ENCODE measurements around the gene ICA1L. TPM values are rescaled to one million over a fixed set of nuclear protein-coding genes. Genes with fewer than 3 reads are reported as not detected.

Gene ICA1L
- total RNA-seq, 1 experiment from 2014 or later: 4.5 TPM

- H2AK5ac ChIP-seq (ENCODE audit: insufficient read length, low read length): no peak overlapping the region
- H3K56ac ChIP-seq (ENCODE audit: insufficient read length, low read depth, low read length): no peak overlapping the region
- H3K27me3 ChIP-seq (ENCODE audit: insufficient read depth, low read length): no peaks in the 10 kb centered on the region
- H2BK12ac ChIP-seq (ENCODE audit: insufficient read length, low read depth, low read length): no peak overlapping the region
- H2BK15ac ChIP-seq (ENCODE audit: low read depth, low read length): no peak overlapping the region
- Mint-ChIP-seq H3K36me3 (ENCODE audit: insufficient read depth in 1 of 3, low read depth in 3 of 3) (peaks cover 7 to 32% (median 30%) of the 10 kb centered on the region in 3 experiments), H3K4me3 (no peak overlapping the region), H3K9me3 (peaks cover 20% of the 10 kb centered on the region in 2 experiments), H3K27me3 (ENCODE audit: low read depth) (no peaks in the 10 kb centered on the region), H3K27ac (no peak overlapping the region), H3K4me1 (peaks cover 3 to 7% of the 10 kb centered on the region in 2 experiments; a peak in 2 of 4 replicates)
- H4K91ac ChIP-seq (ENCODE audit: insufficient read length, low read depth, low read length): no peak overlapping the region
- no peak overlapping the region for H4K5ac ChIP-seq (ENCODE audit: insufficient read length, low read depth, low read length)
- no peak overlapping the region for H3T11ph ChIP-seq (ENCODE audit: low read length)
- H3K79me2 ChIP-seq (ENCODE audit: insufficient read depth, low read length): no peaks in the 10 kb centered on the region
- H2BK120ac ChIP-seq (ENCODE audit: low read depth, low read length, poor library complexity, severe bottlenecking): no peak overlapping the region
- H3K79me1 ChIP-seq (ENCODE audit: insufficient read depth, low read depth, low read length, poor library complexity, severe bottlenecking): no peaks in the 10 kb centered on the region
- H3K4me1 ChIP-seq (ENCODE audit: insufficient read depth, low read length): no peaks in the 10 kb centered on the region
- no peak overlapping the region for H2BK20ac ChIP-seq (ENCODE audit: low read depth, low read length, poor library complexity, severe bottlenecking)
- no peak overlapping the region for H3K4ac ChIP-seq (ENCODE audit: low read depth, low read length)
- no peak for DNase-seq
- H3K14ac ChIP-seq (ENCODE audit: insufficient read depth, low read length): no peak overlapping the region
- no peak overlapping the region for H2BK5ac ChIP-seq (ENCODE audit: insufficient read length, low read length)
- no CpG with 5 or more reads among the region's 3 CpGs for WGBS (ENCODE audit: extremely low coverage, insufficient read length, low lambda C conversion rate)
- H3K23ac ChIP-seq (ENCODE audit: insufficient read length, low read depth, low read length): no peak overlapping the region
- H3K9ac ChIP-seq (ENCODE audit: extremely low read depth, insufficient read length, low read length): no peak overlapping the region
- H4K20me1 ChIP-seq (ENCODE audit: control insufficient read depth, insufficient read depth, insufficient read length): no peaks in the 10 kb centered on the region
- no peak overlapping the region for H4K8ac ChIP-seq (replicated peaks; ENCODE audit: insufficient read length, low read depth, low read length)
- no peak overlapping the region for H2AFZ ChIP-seq (ENCODE audit: low read length)
- no peak overlapping the region for H3K4me2 ChIP-seq (ENCODE audit: insufficient read depth, insufficient read length, low read length)
- no peak overlapping the region for H3K27ac ChIP-seq (ENCODE audit: insufficient read length, low read depth, low read length)
- no peak overlapping the region for H3K18ac ChIP-seq (ENCODE audit: insufficient read length, low read depth, low read length)
- H3K23me2 ChIP-seq (ENCODE audit: insufficient read length, low read depth, low read length, poor library complexity, severe bottlenecking): no peaks in the 10 kb centered on the region
- TF ChIP-seq CTCF (conservative IDR thresholded peaks at IDR 0.05): no peak
- H3K9me3 ChIP-seq (ENCODE audit: control insufficient read depth, low read depth, low read length): no peaks in the 10 kb centered on the region
These were observed 58.2 kb downstream of the ICA1L start for GRCh38 chr2:202813387-202813786.
